22Rv1 (cell line): ENCODE results near the gene TM2D3.

ENCODE experiments used
- ZFX ChIP-seq: fragments of 450-650 bp; IDR thresholded peaks from 2 replicates; pipeline ENCODE4 v1.6.1; 2017; ENCODE audit warnings: antibody characterized with exemption, borderline replicate concordance
- TF ChIP-seq, protein P1 (sequence below): fragments of 450-650 bp; IDR thresholded peaks from 2 replicates; pipeline ENCODE4 v1.5.1; 2017; ENCODE audit warnings: mild to moderate bottlenecking

DNA sequence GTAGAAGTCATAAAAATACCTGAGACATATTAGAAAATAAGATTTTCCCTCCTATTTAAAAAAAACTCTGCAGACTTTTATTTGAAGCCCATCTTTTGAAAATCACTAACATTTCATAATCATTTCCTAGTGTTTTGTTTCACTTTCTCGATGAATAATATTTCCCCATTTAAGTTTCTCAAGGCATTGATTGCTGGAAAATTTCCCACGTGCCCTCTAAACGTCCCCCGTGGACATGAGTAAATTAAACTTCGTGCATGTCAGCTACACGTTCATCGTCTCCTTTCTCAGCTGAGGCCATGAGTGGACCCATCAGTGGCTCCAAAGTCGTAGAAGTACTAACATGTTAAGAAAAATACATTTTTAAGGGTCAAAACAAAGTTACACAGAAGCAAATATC is 2.0 kb upstream of the TM2D3 start:
- TF ChIP-seq, protein P1, sequence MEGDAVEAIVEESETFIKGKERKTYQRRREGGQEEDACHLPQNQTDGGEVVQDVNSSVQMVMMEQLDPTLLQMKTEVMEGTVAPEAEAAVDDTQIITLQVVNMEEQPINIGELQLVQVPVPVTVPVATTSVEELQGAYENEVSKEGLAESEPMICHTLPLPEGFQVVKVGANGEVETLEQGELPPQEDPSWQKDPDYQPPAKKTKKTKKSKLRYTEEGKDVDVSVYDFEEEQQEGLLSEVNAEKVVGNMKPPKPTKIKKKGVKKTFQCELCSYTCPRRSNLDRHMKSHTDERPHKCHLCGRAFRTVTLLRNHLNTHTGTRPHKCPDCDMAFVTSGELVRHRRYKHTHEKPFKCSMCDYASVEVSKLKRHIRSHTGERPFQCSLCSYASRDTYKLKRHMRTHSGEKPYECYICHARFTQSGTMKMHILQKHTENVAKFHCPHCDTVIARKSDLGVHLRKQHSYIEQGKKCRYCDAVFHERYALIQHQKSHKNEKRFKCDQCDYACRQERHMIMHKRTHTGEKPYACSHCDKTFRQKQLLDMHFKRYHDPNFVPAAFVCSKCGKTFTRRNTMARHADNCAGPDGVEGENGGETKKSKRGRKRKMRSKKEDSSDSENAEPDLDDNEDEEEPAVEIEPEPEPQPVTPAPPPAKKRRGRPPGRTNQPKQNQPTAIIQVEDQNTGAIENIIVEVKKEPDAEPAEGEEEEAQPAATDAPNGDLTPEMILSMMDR: no peak
- no peak for TF ChIP-seq ZFX
